Measurements from ENCODE around the gene ZMYND8.

Gene ZMYND8

DNA sequence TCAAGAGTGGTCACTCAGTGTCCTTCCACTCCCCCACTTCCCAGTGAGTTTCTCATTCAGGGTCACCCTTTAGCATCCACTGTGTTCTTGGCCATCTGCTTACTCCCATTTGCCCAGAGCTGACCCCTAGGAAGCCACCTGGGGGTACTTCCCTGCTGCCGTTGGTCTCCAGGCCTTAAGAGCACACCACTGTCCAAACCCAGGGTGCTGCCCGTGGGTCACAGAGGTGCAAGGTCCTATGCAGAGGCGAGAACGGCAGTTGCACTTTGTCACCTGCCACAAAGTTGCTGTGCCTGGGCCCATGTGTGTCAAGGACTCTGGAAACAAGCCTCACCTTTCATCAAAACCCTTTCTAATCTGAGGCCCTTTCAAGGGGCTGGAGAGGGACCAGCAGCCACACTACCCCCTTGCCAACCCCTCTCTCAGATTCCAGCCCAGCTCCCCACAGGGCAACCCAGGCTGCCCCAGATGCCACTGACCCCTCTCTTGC, 191.1 kb downstream of the ZMYND8 start:
- no peak for DNase-seq

GRCh38 chr20:47164140-47164539, 192.4 kb downstream of the ZMYND8 start:
- no peak for DNase-seq

- DNase-seq: no peak
Measured at GRCh38 chr20:47161411-47161810, 195.1 kb downstream of the ZMYND8 start.

DNA sequence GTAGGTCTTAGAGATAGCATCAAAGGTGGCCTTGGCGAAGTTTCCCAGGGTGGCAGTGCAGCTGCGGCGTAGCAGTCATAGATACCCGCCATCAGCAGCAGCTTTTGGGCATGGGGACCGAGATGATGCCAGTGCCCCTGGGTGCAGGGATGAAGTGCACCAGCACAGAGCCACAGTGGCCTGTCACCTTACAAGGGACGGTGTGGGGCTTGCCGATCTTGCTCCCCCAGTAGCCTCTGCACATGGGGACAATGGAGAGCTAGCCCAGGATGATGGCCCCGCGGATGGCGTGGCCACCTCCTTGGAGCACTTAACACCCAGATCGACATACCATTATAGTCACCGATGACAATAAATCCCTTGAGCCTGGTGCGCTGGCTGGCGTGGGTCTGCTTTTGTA, 195.5 kb downstream of the ZMYND8 start:
- DNase-seq: no peak

DNA sequence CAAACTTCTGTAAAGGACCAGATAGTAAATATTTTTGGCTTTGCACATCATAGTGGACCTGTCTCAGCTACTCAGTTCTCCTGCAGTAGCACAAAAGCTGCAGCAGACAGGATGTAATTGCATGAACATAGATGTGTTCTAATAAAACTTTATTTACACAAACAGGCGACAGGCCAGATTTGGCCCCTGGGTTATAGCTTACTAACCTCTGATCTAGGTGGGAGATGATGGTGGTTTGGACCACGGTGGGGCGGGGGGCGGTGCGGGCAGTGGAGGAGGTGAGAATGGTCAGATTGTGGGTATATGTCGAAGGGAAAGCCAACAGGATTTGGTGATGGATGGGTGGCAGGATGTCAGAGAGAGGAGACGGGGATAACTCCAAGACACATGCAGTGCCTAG, 196.3 kb downstream of the ZMYND8 start:
- no peak for DNase-seq

Data from OCI-M1 (cell line).